NCI-H1105 (cell line): ENCODE measurements around the gene MACROH2A2.
"Not testable (repeated sequence)": the region's sequence is repeated elsewhere in the genome, so short reads cannot be mapped to it uniquely, and the experiment has no call there.

Source experiments
- DNase-seq: peaks from one replicate; lab custom pipeline; 2025; lab: John Stamatoyannopoulos, UW

MACROH2A2 gene

GRCh38 chr10:70067586-70067985 lies 14.9 kb downstream of the MACROH2A2 start:
- DNase-seq: no peak

GRCh38 chr10:70068925-70069324 lies 16.3 kb downstream of the MACROH2A2 start:
- no peak for DNase-seq

- DNase-seq: no peak
Measured at GRCh38 chr10:70069346-70069745, 16.7 kb downstream of the MACROH2A2 start.

DNA sequence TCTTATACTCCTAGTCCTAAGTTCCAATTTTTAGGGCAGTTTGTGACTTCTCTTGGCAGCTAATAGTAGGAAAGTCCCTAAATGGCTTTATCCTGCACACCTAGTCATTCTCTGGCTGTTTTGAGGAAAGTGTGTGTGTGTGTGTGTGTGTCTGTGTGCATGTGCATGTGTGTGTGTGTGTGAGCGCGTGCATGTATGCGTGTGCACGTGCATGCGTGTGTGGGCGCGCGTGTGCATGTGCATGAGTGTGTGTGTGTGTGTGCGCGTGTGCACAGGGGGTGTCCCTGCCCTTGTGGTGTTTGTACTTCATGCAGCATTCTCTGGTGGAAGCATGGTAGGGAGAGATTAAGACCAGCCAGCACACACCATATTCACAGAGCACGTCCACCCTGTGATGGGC lies 18.2 kb downstream of the MACROH2A2 start:
- no peak for DNase-seq

DNA sequence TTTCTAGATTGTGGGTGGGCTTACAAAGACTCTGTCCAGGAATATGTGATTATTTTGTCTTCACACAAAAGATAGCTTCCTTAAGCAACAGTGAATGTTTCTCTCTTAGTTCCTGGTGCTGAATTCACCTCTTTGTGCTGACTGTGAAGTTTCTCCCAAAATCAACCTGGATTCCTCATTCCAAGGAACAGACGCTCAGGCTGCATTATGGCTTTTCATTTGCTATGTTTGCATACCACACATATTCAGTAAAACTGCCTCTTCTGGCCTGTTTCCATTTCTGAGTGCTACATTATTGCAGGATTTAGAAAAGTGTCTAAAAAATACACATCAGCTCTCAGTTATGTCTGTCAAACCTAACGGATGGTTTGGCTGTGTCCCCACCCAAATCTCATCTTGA lies 21.5 kb downstream of the MACROH2A2 start:
- no peak for DNase-seq

GRCh38 chr10:70074971-70075370 lies 22.3 kb downstream of the MACROH2A2 start:
- DNase-seq: no peak

- no peak for DNase-seq
Measured at GRCh38 chr10:70078329-70078728, 25.7 kb downstream of the MACROH2A2 start.

DNA sequence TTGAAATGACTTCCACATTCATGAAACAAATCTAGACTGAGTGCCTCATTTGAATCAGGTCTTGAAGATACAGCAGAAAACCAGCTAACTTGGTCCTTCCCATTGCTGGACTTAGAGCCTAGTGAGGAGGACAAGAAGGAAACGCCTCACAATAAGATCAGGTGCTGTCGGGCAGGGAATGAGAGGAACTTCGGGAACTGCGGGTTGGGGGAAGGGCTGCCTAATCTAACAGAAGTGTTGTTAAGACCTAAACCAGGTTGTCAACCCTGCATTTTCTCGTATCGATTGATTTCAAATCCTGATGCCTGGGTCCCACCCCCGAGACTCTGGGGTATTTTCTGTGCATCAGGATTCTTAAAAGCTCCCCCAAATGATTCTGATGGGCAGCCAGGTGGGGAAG lies 26.3 kb downstream of the MACROH2A2 start:
- DNase-seq: no peak

DNA sequence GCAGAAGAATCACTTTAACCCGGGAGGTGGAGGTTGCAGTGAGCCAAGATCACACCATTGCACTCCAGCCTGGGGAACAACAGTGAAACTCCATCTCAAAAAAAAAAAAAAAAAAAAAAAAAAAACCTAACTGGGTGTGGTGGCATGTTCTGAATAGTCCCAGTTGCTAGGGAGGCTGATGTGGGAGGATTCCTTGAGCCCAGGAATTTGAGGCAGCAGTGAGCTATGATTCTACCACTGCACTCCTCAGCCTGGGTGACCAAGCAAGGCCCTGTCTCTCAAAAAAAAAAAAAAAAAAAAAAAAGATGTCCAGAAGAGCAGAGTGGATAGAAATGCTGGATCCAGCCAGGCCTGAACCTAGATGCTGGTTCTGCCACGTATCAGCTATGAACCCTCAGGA lies 28.1 kb downstream of the MACROH2A2 start:
- DNase-seq: not testable (repeated sequence)

GRCh38 chr10:70084189-70084588 lies 31.5 kb downstream of the MACROH2A2 start:
- DNase-seq: no peak

DNA sequence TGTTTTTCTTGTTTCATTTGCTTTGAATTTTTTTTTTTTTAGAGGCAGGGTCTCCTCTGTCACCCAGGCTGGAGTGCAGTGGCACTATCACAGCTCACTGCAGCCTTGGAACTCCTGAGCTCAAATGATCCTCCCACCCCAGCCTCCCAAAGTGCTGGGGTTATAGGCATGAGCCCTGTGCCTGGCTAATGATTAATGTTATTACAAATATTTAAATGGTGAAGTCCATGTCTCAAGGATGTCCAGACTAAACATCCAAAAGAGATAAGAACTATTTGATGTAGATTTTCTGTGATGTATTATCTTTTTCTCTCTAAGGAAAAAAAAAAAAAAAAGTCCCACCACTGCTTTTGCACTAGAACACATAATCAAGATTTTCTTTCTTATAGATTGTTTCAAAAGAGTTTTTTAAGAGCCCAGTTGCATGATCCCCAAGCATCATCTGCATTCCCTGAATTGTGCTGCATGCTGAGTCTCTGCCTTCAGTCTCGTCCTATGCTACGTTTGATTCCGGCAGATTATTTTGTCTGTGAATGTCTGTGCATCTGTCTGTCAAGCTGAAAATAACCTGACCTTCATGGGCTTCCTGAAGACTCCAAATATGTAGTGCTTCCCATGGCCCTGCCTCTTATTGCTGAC lies 33.4 kb downstream of the MACROH2A2 start:
- no peak for DNase-seq

- DNase-seq: no peak
Measured at GRCh38 chr10:70087616-70088307, 35.1 kb downstream of the MACROH2A2 start.

- DNase-seq: no peak
Measured at GRCh38 chr10:70088308-70088698, 35.7 kb downstream of the MACROH2A2 start.

- no peak for DNase-seq
Measured at GRCh38 chr10:70090013-70090412, 37.4 kb downstream of the MACROH2A2 start.

- no peak for DNase-seq
Measured at GRCh38 chr10:70090951-70091350, 38.3 kb downstream of the MACROH2A2 start.

DNA sequence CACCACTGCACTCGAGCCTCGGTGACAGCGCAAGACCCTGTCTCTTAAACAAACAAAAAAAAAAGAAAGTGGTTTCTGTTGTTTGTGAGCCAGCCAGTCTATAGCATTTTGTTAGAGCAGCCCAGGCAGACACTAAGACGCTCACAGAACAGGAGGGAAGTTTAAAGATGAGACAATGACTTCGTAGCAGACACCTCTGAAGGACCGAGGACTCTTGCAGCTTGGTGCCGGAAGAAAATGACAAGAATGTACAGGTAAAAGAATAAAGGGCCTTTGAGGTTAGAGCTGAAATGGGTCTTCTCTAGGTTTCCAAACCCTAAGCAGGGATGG lies 39.7 kb downstream of the MACROH2A2 start:
- no peak for DNase-seq

DNA sequence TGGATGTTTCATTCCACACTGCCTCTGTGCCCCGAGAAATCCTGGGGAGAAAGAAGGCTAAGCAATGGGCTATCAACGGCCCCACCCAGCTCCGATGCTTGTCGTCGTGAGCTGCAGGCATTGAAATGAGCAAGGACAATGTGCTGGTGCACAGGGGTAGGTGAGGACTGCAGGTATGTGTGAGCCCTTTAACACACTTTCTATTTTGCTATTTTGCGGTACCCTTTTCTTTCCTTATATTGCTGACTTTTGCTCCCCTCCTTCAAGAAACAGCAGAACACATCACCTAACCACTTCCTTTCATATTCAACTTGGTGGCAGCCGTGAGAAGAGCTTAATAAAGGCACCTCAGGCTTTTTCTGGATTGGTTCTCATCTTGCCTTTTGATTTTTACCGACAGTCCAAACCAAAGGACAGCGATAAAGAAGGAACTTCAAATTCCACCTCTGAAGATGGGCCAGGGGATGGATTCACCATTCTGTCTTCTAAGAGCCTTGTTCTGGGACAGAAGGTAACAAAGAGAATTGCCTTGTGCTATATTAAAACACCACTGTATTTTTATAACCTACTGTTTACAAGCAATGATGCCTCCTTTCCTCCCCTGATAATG lies 40.8 kb downstream of the MACROH2A2 start:
- DNase-seq: no peak

DNA sequence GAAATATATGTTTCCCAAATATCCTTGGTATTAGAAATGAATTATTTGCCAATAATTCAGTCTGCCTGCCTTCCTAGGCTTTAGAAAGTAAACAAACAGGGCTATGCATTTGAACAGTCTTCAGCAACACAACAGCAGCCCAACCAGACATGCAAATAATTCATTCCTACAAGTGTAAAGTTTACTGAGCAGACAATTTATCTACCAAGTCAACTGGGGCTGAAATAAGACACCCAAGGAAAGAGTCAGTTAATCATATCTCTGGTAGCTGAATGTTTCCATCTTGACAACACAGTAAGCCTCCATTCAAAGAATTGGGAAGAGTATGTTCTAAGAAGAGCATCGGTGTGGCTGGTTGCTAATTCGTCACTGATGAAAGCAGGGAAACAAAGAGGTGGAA lies 41.6 kb downstream of the MACROH2A2 start:
- no peak for DNase-seq

GRCh38 chr10:70096016-70096704 lies 43.5 kb downstream of the MACROH2A2 start:
- no peak for DNase-seq

DNA sequence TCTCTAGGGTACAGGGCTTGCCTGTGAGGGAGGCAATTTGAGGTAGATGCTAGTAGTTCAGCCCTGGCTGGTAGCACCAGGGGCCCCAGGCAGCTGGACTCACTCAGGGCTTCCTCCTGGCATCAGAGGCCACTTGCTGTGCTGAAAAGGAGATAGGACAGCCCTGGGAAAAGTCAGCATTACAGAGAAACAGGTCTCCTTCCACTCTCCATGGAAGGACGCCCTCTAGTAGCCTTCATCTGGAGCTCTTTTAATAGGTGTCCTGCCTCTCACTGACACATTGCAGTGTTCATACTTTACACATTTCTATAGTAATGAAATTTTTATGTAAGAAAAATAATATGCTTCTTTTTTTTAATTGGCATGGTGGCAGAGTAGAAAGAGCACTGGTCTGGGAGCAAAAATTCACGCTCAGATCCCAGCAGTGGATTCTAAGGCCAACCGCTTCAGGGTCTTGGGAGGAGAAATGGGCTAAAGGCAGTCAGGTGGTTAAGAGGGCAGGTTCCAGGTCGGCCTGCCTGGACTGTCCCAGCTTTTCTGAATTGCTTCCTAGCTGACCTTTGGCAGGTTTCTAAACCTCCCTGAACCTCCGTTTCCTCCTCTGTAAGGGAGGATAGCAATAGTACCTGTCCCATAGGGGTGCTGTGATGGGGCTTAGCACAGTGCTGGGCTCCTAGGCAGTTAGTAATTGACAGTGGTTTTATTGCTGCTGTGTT lies 44.2 kb downstream of the MACROH2A2 start:
- DNase-seq: no peak

GRCh38 chr10:70097459-70097858 lies 44.8 kb downstream of the MACROH2A2 start:
- DNase-seq: no peak

DNA sequence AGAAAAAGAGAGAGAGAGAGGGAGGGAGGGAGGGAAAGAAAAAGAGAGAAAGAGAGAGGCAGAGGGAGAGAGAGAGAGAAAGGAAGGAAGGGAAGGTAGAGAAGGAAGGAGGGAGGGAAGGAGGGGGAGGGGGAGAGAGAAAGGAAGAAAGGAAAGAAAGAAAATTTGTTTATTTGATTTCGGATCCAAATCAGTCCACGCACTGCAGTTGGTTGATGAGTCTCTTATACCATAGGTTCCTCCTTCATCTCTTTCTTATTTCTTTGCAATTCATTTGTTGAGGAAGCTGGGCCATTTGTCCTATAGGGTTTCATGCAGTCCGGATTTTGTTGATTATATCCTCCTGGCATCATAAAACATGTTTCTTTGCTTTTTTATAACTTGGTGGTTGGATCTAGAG lies 45.6 kb downstream of the MACROH2A2 start:
- DNase-seq: no peak
